Endothelial cell (in vitro differentiated cells): ENCODE results near the gene FAM156A. TPM values are rescaled to one million over a fixed set of nuclear protein-coding genes. Genes with fewer than 3 reads are reported as not detected.
A peak's percentile ranks its signal among the peaks of the same experiment; 100 is the strongest.

Experiments used
- DNase-seq: peaks from one replicate; pipeline ENCODE4 v3.0.0; 2021; ENCODE audit warnings: low spot score
- H3K27ac Mint-ChIP-seq: one replicate; pipeline ENCODE4 v1.8.0; 2021; ENCODE audit warnings: mixed read lengths, inconsistent platforms; ENCODE audit not compliant: unreplicated experiment
- H3K27me3 Mint-ChIP-seq: one replicate; pipeline ENCODE4 v1.8.0; 2021; ENCODE audit warnings: mild to moderate bottlenecking, moderate library complexity, mixed read lengths, inconsistent platforms; ENCODE audit not compliant: unreplicated experiment
- H3K36me3 Mint-ChIP-seq: one replicate; pipeline ENCODE4 v1.8.0; 2021; ENCODE audit warnings: mild to moderate bottlenecking, low read depth, mixed read lengths, inconsistent platforms; ENCODE audit not compliant: unreplicated experiment
- H3K4me1 Mint-ChIP-seq: one replicate; pipeline ENCODE4 v1.8.0; 2021; ENCODE audit warnings: mild to moderate bottlenecking, mixed read lengths, inconsistent platforms; ENCODE audit not compliant: unreplicated experiment
- H3K4me3 Mint-ChIP-seq: one replicate; pipeline ENCODE4 v1.8.0; 2021; ENCODE audit warnings: mild to moderate bottlenecking, mixed read lengths, inconsistent platforms; ENCODE audit not compliant: unreplicated experiment
- H3K9me3 Mint-ChIP-seq: one replicate; pipeline ENCODE4 v1.8.0; 2021; ENCODE audit warnings: mixed read lengths, inconsistent platforms; ENCODE audit not compliant: unreplicated experiment
- total RNA-seq: library from RNA; stranded (reverse); fragmentation: NEBNext Ultra II Directional; extraction: Animal tissue kit (Norgen Biotek cat#: 25700); gene quantifications from one replicate; pipeline ENCODE4 v1.2.1, GENCODE V29; 2021; ENCODE audit not compliant: unreplicated experiment
- TF ChIP-seq, protein P1 (sequence below): fragments of 200-600 bp; sonication (generic); IDR thresholded peaks from one replicate; pipeline ENCODE4 v1.5.0; 2021; ENCODE audit warnings: antibody characterized with exemption; ENCODE audit not compliant: unreplicated experiment

Gene FAM156A
- total RNA-seq, 1 donor from 2014 or later: 18.7 TPM

DNA sequence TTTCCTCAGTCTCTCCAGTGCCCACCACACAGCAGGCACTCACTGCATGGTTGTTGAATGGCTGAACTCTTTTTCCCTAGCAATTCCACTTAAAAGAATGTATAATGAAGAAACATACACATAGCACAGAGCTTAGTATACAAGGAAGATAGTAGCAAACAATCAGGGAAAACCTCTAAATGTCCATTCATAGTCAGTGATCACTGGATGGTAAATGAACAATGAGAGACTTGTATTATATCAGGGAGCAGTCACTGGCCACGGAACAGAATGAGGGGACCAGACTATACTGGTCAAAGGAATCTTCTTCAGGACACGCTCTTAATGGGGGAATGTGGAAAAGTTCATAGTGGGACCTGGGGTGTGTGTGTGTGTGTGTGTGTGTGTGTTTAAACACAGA, 43.6 kb upstream of the FAM156A start:
- no peaks in the 10 kb centered on the region for H3K9me3 Mint-ChIP-seq
- no peak overlapping the region for H3K4me3 Mint-ChIP-seq
- TF ChIP-seq, protein P1, sequence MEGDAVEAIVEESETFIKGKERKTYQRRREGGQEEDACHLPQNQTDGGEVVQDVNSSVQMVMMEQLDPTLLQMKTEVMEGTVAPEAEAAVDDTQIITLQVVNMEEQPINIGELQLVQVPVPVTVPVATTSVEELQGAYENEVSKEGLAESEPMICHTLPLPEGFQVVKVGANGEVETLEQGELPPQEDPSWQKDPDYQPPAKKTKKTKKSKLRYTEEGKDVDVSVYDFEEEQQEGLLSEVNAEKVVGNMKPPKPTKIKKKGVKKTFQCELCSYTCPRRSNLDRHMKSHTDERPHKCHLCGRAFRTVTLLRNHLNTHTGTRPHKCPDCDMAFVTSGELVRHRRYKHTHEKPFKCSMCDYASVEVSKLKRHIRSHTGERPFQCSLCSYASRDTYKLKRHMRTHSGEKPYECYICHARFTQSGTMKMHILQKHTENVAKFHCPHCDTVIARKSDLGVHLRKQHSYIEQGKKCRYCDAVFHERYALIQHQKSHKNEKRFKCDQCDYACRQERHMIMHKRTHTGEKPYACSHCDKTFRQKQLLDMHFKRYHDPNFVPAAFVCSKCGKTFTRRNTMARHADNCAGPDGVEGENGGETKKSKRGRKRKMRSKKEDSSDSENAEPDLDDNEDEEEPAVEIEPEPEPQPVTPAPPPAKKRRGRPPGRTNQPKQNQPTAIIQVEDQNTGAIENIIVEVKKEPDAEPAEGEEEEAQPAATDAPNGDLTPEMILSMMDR: no peak
- DNase-seq: no peak
- H3K4me1 Mint-ChIP-seq: no peaks in the 10 kb centered on the region
- no peak overlapping the region for H3K27ac Mint-ChIP-seq
- H3K36me3 Mint-ChIP-seq: no peaks in the 10 kb centered on the region
- peaks cover 2% of the 10 kb centered on the region for H3K27me3 Mint-ChIP-seq

DNA sequence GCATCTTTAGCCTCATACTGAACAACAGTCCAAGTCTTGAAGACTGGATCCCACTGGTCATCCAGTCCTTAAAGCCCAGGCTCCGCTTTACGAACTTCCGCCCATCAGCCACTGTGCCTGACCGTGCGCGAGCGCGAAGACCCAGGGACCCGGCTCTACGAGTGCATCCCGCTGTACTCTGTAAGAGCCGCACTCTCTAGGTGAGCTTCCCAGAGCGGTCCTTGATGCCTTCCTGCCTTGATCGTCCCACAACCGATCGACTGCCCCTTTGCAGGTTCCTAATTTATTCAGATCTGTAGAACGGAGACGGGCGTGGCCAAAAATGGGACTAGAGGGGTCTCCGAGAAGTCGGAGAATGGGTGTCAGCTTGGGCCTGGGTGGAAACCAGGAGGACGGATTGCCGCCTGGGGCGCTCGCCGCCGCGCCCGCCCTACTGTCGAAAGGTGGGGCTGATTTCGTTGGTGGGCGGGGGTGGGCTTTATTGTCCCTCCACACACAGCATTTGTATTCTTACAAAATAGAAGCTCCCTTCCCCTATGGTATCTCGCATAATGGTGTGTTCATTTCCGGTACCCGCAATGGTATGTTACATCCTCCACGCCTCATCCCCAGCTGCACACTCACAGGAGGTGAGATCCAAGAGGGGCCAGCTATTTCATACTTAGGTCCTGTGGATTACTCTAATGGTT, 42.3 kb upstream of the FAM156A start:
- H3K27ac Mint-ChIP-seq: no peak overlapping the region
- no peak overlapping the region for H3K4me3 Mint-ChIP-seq
- H3K36me3 Mint-ChIP-seq: no peaks in the 10 kb centered on the region
- DNase-seq: no peak
- TF ChIP-seq, protein P1: no peak
- H3K4me1 Mint-ChIP-seq: no peaks in the 10 kb centered on the region
- H3K9me3 Mint-ChIP-seq: no peaks in the 10 kb centered on the region
- peaks cover 2% of the 10 kb centered on the region for H3K27me3 Mint-ChIP-seq

DNA sequence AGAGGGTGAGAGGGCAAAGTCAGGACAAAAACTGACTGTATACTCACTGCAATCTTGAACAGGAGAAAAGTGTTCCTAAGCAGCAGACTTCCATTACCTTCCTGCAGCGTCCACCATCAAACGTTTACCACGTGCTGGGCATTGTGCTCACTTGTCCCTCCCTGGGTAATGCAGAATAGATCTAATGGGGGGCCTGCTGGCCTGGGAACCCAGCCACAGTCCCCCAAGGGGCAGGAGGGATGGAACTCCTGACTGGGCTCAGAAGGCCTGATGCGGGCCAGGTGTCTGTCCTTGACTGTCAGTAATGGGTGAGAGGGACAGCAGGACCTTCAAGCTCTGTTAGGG, 37.6 kb upstream of the FAM156A start:
- DNase-seq: no peak
- peaks cover 2% of the 10 kb centered on the region for H3K27me3 Mint-ChIP-seq
- no peaks in the 10 kb centered on the region for H3K36me3 Mint-ChIP-seq
- no peaks in the 10 kb centered on the region for H3K9me3 Mint-ChIP-seq
- peak overlapping the region; percentile 94 for H3K4me3 Mint-ChIP-seq
- peak overlapping the region; percentile 96 for H3K27ac Mint-ChIP-seq
- H3K4me1 Mint-ChIP-seq: peaks cover 7% of the 10 kb centered on the region
- TF ChIP-seq, protein P1: no peak

DNA sequence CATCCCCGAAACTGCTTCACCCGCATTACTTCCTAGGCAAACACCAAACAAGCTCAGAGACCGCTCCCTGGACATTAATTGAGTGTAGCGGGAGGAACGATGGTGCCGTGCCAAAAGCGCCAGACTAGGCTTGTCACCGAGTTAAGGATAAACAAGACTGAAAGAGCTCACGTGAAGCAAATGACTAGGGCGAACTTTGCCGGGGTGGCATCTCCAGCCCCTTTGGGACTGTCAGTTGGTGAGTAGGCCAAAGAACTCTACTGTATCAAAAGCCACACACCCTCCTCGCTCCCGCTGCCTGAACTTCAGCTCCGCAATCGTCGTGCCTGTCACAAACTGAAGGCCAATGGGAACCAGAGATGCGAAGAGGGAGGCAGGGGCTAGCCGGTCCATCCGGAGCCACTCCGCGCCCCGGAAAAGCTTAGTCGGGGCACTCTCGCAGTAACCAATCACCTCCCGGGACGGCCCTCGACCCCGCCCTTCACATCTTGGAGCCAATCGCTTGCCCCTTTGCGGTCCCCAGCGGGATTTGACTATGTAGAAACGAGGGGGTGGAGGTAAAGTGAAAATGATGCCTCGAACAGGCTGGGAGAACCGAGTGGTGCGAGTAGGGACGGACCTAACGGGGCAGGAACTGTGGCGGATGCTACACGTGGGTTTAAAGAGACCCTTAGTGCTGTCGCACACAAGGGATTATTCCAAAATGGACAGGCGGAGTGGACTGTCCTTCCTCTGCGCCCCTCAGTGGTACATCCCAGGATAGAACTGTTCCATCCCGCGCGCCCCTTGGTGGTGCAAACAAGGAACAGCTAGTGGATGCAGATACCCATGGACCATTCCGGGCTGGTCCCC, 37.0 kb upstream of the FAM156A start:
- TF ChIP-seq, protein P1: peak; percentile 43
- Mint-ChIP-seq H3K4me1 (peaks cover 7% of the 10 kb centered on the region), H3K27me3 (peaks cover 2% of the 10 kb centered on the region), H3K36me3 (no peaks in the 10 kb centered on the region), H3K9me3 (no peaks in the 10 kb centered on the region), H3K4me3 (peak overlapping the region; percentile 94), H3K27ac (peak overlapping the region; percentile 96)
- DNase-seq: peak; percentile 75

DNA sequence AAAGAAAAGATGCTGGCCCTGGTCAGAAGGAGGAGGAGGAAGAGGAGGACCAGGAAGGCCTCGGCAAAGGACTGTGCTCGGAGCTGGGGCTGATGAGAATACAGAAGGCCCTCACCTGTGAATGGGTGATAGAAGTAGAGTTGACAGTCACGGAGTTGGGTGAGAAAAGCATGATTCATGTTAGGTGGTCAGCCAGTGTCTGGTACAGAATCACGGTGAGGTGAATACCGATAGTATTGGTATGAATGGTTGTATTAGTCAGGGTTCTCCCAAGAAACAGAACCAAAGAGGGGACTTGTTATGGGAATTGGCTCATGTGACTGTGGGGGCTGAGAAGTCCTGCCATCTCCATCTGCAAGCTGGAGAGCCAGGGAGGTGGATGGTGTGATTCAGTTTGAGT, 32.5 kb upstream of the FAM156A start:
- no peaks in the 10 kb centered on the region for H3K36me3 Mint-ChIP-seq
- DNase-seq: no peak
- no peak overlapping the region for H3K4me3 Mint-ChIP-seq
- H3K27ac Mint-ChIP-seq: no peak overlapping the region
- peaks cover 12% of the 10 kb centered on the region for H3K4me1 Mint-ChIP-seq
- no peaks in the 10 kb centered on the region for H3K9me3 Mint-ChIP-seq
- TF ChIP-seq, protein P1: no peak
- no peaks in the 10 kb centered on the region for H3K27me3 Mint-ChIP-seq
